Measurements from ENCODE around the gene VPS13D. TPM values are rescaled to one million over a fixed set of nuclear protein-coding genes. Genes with fewer than 3 reads are reported as not detected.

Gene VPS13D
- total RNA-seq, 4 donors from 2014 or later: 88.1 to 105 (median 97.1) TPM

GRCh38 chr1:12414444-12415018, 184.7 kb downstream of the VPS13D start:
- TF ChIP-seq, protein P1, sequence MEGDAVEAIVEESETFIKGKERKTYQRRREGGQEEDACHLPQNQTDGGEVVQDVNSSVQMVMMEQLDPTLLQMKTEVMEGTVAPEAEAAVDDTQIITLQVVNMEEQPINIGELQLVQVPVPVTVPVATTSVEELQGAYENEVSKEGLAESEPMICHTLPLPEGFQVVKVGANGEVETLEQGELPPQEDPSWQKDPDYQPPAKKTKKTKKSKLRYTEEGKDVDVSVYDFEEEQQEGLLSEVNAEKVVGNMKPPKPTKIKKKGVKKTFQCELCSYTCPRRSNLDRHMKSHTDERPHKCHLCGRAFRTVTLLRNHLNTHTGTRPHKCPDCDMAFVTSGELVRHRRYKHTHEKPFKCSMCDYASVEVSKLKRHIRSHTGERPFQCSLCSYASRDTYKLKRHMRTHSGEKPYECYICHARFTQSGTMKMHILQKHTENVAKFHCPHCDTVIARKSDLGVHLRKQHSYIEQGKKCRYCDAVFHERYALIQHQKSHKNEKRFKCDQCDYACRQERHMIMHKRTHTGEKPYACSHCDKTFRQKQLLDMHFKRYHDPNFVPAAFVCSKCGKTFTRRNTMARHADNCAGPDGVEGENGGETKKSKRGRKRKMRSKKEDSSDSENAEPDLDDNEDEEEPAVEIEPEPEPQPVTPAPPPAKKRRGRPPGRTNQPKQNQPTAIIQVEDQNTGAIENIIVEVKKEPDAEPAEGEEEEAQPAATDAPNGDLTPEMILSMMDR (IDR thresholded peaks at IDR 0.05): no peak
- ATAC-seq (ENCODE audit: low FRiP score): no peak
- DNase-seq (ENCODE audit: low spot score): no peak

DNA sequence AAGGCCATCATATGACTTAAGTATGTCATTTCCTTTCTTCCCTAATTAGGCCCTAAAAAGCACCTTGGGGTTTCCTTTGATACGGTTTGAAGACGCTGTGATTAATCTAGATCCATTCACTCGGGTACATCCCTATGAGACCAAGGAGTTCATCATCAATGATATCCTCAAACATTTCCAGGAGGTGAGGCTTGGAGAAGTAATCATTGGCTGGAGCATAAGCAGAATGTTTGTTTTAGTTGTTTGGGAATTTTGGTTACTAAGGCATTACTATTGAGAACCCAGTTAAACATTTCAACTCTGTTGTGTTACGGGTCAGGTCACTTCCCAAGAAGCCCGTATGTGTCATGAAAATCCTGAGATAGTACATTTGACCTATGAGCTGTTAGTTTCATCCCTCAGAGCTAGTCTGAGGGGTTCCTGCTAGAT, 185.2 kb downstream of the VPS13D start:
- TF ChIP-seq, protein P1 (IDR thresholded peaks at IDR 0.05): no peak
- ATAC-seq (ENCODE audit: low FRiP score) (no peak), DNase-seq (ENCODE audit: low spot score) (no peak)

DNA sequence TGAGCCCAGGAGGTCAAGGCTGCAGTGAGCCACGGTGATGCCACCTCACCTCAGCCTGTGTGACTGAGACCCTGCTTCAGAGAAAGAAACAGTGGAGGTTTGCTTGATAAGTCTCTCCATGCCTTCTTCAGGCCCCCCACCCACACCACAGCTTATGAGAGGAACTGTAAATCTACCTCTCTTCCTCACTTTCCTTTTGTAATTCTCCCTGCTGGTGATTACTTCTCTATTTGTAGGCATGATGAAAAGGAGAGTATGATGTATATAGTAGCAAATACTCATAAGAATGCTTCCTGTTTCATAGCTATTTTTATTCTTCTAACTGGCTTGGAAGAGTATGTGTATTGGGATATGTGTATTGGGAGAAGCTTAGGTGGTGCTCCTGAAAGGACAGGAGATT, 186.3 kb downstream of the VPS13D start:
- TF ChIP-seq, protein P1 (IDR thresholded peaks at IDR 0.05): no peak
- no peak for ATAC-seq (ENCODE audit: low FRiP score)
- no peak for DNase-seq (ENCODE audit: low spot score)

GRCh38 chr1:12416744-12417143, 186.9 kb downstream of the VPS13D start:
- DNase-seq (ENCODE audit: low spot score) (no peak), ATAC-seq (ENCODE audit: low FRiP score) (no peak)
- TF ChIP-seq, protein P1 (IDR thresholded peaks at IDR 0.05): no peak

DNA sequence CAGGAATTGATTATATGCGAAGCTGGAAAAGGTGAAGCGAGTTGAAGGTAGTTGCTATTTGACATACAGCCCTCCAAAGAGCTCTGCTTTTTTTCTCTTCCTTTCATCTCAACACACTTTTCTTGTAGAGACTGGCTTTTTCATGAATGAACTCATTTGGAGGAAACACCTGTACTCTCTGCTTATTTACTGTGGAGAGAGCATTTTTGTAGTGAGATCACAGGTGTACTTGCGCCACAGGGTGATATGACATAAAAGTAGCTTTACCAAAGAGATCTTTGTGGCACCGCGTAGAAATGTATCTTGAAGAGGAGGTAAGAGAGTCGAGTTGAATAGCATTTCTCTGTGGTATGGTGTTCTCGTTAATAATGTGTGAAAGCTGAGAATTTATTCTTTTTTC, 187.6 kb downstream of the VPS13D start:
- TF ChIP-seq, protein P1 (IDR thresholded peaks at IDR 0.05): no peak
- DNase-seq (ENCODE audit: low spot score) (no peak), ATAC-seq (ENCODE audit: low FRiP score) (no peak)

DNA sequence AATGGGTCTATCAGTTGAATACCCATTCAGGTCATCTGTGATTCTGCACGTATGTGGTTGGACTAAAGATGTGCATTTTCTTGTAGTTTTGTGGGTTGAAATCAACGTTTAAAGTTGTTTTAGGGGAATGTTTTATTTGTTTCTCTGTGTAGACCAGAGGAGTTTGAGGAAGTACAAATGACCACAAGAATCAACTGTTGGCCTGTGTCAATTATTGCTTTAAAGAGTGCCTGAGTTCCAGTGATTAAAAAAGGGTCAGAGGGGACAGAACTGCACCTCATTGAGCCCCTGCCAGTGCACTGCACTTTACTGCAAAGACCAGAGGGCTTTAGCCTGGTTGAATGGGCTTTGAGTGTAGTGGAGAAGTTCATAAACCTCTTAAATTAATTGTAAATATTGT, 190.3 kb downstream of the VPS13D start:
- no peak for DNase-seq (ENCODE audit: low spot score)
- ATAC-seq (ENCODE audit: low FRiP score): no peak
- TF ChIP-seq, protein P1 (IDR thresholded peaks at IDR 0.05): no peak

DNA sequence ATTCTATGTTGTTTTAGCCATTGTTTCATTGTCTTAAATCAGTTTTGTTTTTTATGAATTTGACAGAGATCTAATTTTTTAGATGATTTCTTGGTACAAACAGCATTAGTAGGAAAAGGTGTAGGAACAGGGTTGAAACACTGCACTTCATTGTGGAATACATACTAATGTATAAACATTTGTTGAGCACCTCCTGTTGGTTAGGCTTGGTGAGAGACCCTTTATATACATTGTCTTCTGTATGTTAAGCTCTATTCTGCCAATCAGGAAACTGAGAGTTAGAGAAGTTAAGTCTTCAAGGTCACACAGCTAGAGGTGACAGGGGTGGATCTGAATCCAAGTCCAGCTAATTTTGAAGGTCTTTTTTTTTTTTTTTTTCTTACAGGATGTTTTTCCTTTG, 192.7 kb downstream of the VPS13D start:
- TF ChIP-seq, protein P1 (IDR thresholded peaks at IDR 0.05): no peak
- no peak for ATAC-seq (ENCODE audit: low FRiP score)
- no peak for DNase-seq (ENCODE audit: low spot score)

All from omental fat pad (tissue), 4 donors.